ENCODE data around the gene CST3.
"Not testable (repeated sequence)": the region's sequence is repeated elsewhere in the genome, so short reads cannot be mapped to it uniquely, and the experiment has no call there.

CST3 gene

DNA sequence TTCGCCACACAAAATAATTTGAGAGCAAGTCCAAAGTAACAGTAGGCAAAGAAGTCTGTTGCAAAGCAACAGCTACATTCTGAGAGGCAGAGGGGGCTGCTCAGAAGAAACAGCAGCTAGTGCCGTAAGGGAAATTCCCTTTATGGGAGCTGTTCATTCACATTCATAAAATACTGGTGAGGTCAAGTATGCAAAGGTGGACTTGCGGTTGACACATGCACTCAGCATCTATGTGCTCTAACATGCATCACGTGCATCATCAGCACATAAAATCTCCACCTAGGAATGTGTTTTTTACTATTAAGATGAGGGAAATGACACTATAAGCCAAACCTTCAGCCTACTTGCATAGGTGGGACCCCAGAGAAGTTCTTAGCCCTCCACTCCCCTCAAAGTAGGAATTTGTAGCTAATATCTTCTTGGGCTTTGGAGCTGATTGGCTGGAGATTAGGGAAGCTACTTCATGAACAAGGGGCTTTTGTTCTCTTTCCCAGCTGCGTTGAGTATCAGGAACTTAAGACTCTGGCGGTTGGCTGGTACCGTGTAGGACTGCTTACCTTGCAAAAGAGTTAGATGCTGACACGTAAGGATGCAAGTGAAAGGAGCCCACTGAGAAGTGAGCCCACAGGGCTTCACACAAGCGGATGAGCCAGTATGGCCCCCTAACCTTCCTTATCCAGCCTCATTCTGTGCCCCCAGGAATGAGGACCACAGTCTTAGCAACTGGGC lies 12.4 kb downstream of the CST3 start:
- no peak for DNase-seq

GRCh38 chr20:23624324-23624691 lies 13.4 kb downstream of the CST3 start:
- DNase-seq, result no peak

DNA sequence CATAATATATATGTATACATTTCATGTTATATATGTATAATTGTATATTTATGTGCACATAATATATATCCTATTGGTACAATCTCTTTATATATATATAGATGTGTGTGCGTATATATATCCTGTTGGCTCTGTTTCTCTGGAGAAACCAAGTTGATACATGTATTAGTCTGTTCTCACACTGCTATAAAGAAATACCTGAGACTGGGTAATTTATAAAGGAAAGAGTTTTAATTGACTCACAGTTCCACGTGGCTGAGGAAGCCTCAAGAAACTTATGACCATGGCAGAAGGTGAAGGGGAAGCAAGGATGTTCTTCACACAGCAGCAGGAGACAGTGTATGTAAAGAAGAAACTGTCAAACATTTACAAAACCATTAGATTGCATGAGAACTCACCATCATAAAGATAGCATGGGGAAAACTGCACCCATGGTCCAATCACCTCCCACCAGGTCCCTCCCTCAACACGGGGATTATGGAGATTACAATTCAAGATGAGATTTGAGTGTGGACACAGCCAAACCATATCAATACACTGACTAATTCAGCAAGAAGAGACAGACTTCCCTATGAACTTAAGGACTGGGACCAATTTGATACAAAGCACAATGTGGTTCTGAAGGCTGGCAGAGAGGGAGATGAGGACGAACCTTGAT lies 14.0 kb downstream of the CST3 start:
- DNase-seq, result no peak

- no peak for DNase-seq
These were observed 14.9 kb downstream of the CST3 start for GRCh38 chr20:23622839-23623343.

- not testable (repeated sequence) for DNase-seq
These were observed 15.4 kb downstream of the CST3 start for GRCh38 chr20:23622401-23622800.

- DNase-seq, result not testable (repeated sequence)
These were observed 16.9 kb downstream of the CST3 start for GRCh38 chr20:23620670-23621386.

- DNase-seq, result no peak
These were observed 23.6 kb downstream of the CST3 start for GRCh38 chr20:23614163-23614562.

DNA sequence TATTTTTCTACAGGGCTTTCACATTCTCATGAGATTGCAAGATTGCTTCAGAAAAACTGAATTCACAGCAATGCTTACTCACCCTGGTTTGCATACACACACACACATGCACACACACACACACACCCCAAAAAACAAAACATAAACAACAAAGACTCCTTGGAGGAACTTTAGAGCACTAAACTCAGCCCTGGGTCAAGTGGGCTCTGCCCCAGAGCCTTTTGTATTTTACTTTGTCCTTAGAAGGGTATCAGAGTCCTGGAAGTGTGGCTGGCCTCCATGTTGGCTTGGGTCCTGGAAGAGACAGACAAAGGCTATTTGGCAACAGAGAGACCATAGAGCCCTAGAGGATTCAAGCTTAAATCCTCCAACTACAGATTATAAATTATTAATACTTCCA lies 24.1 kb downstream of the CST3 start:
- no peak for DNase-seq

DNA sequence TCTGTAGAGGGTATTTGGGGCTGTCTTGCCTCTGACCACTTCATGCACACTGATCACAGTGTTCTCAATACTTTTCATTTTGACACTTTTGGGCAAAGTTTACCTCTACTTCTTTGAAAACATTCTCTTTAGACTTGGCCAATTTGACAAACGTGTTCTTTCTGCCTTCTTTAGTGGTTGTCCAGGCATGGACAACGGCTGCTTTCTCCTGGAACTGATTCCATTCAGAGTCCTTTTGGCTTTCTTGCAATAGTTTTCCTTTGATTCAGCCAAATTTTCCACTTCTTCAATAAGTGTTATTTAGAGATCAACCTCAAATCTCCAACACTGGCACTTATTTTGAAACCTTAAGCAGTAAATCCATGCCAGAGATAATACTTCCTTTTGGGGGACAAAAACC lies 25.4 kb downstream of the CST3 start:
- DNase-seq, result no peak

DNA sequence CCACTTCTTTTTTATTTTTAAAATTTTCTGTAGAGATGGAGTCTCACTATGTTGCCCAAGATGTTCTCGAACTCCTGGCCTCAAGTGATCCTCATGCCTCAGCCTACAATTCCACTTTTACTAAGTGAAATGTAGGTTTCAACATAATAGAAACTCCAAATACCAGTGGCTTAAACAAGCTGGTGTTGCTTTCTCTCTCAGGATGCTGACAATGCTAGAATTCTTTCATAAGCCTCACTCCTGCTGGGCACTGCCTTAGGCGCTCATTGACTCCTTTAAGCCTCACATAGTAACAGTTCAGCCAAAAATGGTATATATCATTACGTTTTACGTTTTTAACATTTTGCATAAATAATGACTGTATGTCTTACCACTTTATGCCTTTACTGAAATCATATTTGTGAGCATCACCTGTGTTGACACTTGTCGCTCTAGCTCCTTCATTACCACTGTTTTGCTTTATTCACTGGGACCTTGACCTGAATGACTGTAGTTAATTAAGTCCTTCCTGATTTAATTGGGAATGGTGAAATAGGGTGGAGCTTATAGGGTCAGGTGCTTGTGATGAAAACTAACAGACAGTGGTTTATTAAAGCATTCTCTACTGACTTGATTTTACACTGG lies 28.2 kb downstream of the CST3 start:
- DNase-seq, result no peak

DNA sequence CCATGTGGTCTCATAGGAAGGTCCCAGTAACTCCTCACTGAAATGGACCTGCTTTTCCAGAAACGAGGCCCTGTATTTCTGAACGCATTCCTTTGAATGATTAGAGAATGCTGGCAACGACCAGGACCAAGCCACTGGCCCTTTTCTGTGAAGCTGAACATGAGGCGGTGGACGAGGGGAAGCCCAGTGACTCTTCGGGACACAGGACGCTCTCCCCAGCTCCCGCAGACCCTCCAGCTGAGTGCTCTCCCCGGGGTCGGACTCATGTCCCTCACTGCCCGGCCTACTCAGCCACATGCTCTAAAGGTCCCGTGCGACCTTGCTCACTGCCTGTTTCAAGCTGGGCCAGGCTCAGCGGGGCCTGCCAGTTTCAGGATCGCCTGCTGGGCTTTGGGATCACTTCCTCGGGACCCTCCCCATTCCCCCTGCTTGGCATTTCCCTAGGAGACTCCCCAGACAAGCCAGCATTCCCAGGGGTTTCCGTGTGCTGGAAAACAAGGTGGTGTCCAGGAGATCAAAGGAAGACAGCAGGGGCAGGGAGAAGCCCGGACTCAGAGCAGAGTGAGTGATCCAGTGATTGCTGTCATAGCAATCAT lies 29.4 kb downstream of the CST3 start:
- DNase-seq, result no peak

- no peak for DNase-seq
These were observed 30.1 kb downstream of the CST3 start for GRCh38 chr20:23607497-23608245.

- peak; percentile 43 for DNase-seq
These were observed 31.1 kb downstream of the CST3 start for GRCh38 chr20:23606652-23607049.

DNA sequence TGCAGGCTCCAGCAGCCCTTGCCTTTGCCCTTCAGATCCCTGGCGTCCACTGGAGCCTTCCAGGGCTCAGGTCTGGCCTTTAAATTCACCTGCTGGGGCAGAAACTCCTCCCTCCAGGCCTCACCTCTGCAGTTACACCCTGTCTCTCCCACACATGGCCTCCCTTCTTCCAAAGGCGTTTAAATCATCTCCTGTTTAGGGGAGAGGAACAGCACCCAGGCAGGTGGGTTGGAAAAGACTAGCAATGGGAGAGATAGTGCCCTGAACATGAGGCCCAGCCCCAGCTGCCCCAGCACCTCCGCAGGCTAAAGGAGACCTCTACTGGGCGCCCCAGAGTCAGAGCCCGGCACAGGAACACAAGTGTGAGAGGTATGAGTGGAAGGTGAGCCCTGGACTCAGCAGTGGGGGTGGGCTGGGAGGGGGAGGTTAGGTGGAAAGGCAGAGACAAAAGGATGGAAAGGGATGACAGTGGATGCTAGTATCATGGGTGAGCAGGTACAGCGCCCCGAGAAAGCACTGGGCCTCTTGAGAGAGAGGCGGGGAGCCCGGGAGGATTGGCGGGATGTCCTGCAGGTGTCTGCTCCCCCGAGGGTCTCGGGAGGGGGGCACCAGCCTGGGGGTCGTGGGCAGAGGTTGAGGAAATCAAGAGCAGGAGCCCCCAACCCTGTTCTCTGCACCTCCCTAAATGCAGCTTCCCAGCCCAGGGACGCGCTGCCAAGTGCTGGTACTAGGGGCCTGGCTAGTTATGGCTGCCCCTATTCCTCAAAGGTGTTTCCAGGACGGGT lies 31.7 kb downstream of the CST3 start, which contains the start of gene CST9:
TSS of gene CST9 (minus strand) at position 51 of the 785 bp plus-strand sequence. CDS start 53 bp downstream, outside the sequence.
- DNase-seq, result no peak

DNA sequence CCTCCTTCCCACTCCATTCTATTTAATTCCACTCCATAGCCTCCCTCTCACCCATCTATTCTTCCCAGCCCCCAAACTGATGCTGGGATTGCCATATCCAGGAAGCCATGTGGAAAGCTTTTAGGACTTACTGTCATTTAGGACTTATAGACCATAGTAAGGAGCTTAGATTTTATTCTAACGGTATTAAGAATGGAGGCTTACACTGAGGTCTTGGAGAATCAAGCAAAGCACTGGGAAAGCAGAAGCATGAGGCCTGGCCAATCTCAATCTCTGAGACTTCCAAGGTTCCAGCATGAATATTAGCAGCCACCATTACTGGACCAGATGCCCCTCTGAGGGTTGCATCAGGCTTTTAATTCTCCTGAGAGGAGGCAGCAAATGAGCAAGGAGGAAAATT lies 33.4 kb downstream of the CST3 start:
- no peak for DNase-seq

- DNase-seq, result no peak
These were observed 34.4 kb downstream of the CST3 start for GRCh38 chr20:23603321-23603720.

DNA sequence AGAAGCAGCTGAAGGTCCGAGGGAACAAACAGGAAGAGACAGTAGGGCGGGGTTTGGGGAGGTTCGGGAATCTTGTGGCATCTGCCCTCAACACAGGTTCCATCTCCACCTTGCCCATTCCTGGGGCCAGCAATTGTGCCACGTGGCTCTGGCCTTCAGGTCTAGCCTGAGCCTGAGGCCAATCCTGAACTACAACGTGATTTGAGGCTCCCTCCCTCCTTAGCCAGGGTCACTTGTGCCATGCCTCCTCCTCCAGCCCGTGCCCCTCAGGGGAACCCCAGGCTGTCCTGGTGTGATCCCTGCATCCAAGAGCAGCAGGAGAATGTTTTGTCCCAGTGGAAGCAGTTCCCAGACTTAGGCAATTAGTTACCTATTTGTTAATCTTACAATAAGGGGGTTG lies 35.1 kb downstream of the CST3 start:
- no peak for DNase-seq

GRCh38 chr20:23602241-23602640 lies 35.5 kb downstream of the CST3 start:
- no peak for DNase-seq

GRCh38 chr20:23601715-23602114 lies 36.0 kb downstream of the CST3 start:
- no peak for DNase-seq

DNA sequence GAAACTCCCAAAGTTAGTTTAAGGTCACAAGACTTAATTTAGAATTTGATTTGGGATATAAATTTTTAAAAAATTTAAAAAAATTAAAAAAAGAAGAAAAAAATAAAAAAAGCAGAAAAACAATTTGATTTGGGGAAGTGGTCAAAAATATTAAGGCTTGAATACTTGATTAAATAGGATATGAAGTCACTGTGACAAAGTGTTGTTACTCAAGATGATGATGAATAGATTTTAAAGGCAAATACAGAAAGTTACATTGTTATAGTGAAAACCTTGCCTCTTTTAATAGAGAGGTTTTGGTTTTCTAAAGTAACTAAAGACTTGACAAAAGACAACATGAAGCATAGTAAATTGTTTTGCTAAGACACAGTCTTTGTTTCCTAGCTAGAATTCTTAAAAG lies 39.3 kb downstream of the CST3 start:
- DNase-seq, result no peak

GRCh38 chr20:23596579-23597250 lies 41.0 kb downstream of the CST3 start:
- DNase-seq, result no peak
